Adrenal gland (tissue), 5 donors: Measurements from ENCODE around the gene THG1L.

Experiments
- CTCF ChIP-seq, 6 experiments: fragments of 450-650 bp in 4 of 6; fragments of 200-600 bp in 2 of 6; sonication (generic) in 1 of 6; IDR thresholded peaks; 1 replicate in 5 of 6; 2 replicates in 1 of 6; pipeline versions ENCODE4 v1.5.1 to v1.8.0; 2016 to 2021; ENCODE audit warnings: antibody characterized with exemption in 6 of 6, mild to moderate bottlenecking in 2 of 6, moderate library complexity in 1 of 6
- POLR2A ChIP-seq, 2 donors: fragments of 450-650 bp; IDR thresholded peaks; one replicate each; pipeline ENCODE4 v1.6.1; 2017; ENCODE audit warnings: antibody characterized with exemption in 2 of 2, mild to moderate bottlenecking in 2 of 2, moderate library complexity in 1 of 2
- donor health status: DM: no; HTN: no; CAD: no.

DNA sequence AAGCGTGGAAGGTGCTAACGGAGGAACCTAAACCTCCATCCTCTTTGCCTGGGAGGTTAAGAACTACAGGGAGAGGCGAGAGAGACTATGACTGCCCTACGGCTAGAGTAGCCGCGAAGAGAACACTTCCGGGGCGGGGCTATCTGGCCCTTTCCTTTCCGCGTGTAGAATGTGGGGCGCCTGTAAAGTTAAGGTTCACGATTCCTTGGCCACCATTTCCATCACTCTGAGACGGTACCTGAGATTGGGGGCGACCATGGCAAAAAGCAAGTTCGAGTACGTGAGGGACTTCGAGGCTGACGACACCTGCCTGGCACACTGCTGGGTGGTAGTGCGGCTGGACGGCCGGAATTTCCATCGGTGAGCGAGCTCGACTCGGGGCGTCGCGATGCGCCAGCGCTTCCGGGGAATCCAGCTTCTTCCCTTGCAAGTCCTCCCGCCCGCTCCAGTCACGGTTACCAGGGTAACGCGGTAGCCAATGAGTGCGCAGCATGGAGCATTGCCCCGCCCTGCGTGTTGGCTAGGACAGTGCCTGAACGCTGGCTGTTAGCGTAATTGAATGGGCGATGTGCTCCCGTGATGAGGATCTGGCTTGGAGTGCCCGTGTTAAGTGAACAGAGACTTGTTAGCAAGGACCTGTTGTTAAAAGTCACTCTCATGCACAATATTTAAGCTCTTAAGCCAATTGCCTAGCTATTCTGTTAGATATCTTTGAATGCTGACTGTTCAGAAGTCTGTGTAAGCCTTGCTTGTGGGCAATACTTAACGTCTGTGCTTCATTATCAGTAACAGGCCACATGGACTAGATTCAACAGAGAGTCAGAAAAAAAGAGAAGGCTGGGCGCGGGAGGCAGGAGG lies at the start of gene THG1L:
- no peak for TF ChIP-seq CTCF (IDR thresholded peaks at IDR 0.05)
- peak; percentile 65 to 86 for TF ChIP-seq POLR2A (IDR thresholded peaks at IDR 0.05)
